HepG2 (cell line): ENCODE measurements around the gene ARHGAP30. TPM values are rescaled to one million over a fixed set of nuclear protein-coding genes. Genes with fewer than 3 reads are reported as not detected.

ENCODE experiments used
- BRF2 ChIP-seq: sonication (generic); formaldehyde crosslinking; IDR thresholded peaks from 2 replicates; pipeline ENCODE4 v1.8.1; 2022; ENCODE audit warnings: mild to moderate bottlenecking, missing genetic modification reagents
- IKZF5 ChIP-seq: IDR thresholded peaks from 2 replicates; pipeline ENCODE4 v1.6.1; 2018; ENCODE audit warnings: missing genetic modification reagents, mild to moderate bottlenecking, missing compliant biosample characterization
- JUN ChIP-seq: sonication (generic); formaldehyde crosslinking; IDR thresholded peaks from 2 replicates; pipeline ENCODE4 v1.4.0; 2020; ENCODE audit warnings: mild to moderate bottlenecking, missing genetic modification reagents
- ZBTB7A ChIP-seq: sonication (generic); formaldehyde crosslinking; IDR thresholded peaks from 2 replicates; pipeline ENCODE4 v1.8.0; 2022; ENCODE audit warnings: mild to moderate bottlenecking, missing genetic modification reagents
- ZNF142 ChIP-seq: sonication (generic); formaldehyde crosslinking; IDR thresholded peaks from 2 replicates; pipeline ENCODE4 v1.4.0; 2020; ENCODE audit warnings: missing genetic modification reagents
- ZNF512 ChIP-seq: sonication (generic); formaldehyde crosslinking; IDR thresholded peaks from 2 replicates; pipeline ENCODE4 v1.4.0; 2020; ENCODE audit warnings: mild to moderate bottlenecking, missing genetic modification reagents
- polyA plus RNA-seq, 8 experiments: library from polyadenylated mRNA; depleted of rRNA in 3 of 8; stranded (reverse) in 7 of 8; unstranded in 1 of 8; fragments of >200 nt; fragmentation: Illumina TruSeq in 4 of 8; extraction: Trizol in 4 of 8; gene quantifications; 2 replicates each; pipeline versions ENCODE4 v1.2.1 to v1.2.3, GENCODE V29; 2011 to 2016; ENCODE audit warnings: low read depth in 4 of 8, missing spikeins in 1 of 8, mixed read lengths in 1 of 8; ENCODE audit not compliant: insufficient read depth in 1 of 8
- total RNA-seq, 5 experiments: library from RNA; depleted of rRNA; stranded (reverse); fragments of >200 nt; fragmentation: Illumina TruSeq; extraction: Trizol; gene quantifications; 2 replicates each; pipeline ENCODE4 v1.2.3, GENCODE V29; 2016; ENCODE audit warnings: low read depth in 1 of 5

Gene ARHGAP30
- total and polyA plus RNA-seq, 2 of the 13 experiments (the other 11 are each of a cell fraction or from before 2014, with no cell fraction given): 0.13 to 0.20 TPM

- TF ChIP-seq ZNF512 (CRISPR knock-in tag) (no peak), ZNF142 (CRISPR knock-in tag) (no peak), JUN (CRISPR knock-in tag) (no peak), BRF2 (CRISPR knock-in tag) (no peak), ZBTB7A (CRISPR knock-in tag) (no peak), IKZF5 (CRISPR knock-in tag) (no peak)
These were observed 63.1 kb downstream of the ARHGAP30 start (continued) for GRCh38 chr1:161006563-161006962.
